Measurements from ENCODE around the gene NCAN.

GRCh38 chr19:19181488-19181998 is 30.2 kb upstream of the NCAN start:
- no peak for TF ChIP-seq POLR2A (IDR thresholded peaks at IDR 0.05)
- TF ChIP-seq CTCF (IDR thresholded peaks at IDR 0.05), result no peak
